Endothelial cell of umbilical vein (primary cell): ENCODE data around the gene SHC1. TPM values are rescaled to one million over a fixed set of nuclear protein-coding genes. Genes with fewer than 3 reads are reported as not detected.
A peak's percentile ranks its signal among the peaks of the same experiment; 100 is the strongest.

Experiments
- BruUV-seq: library from RNA; stranded (reverse); fragments of 400-500 nt; replicated peaks from 2 replicates; lab custom pipeline; 2021; lab: Mats Ljungman, UMichigan
- CTCF ChIA-PET: fragments of 300-600, 350-600 bp; sonication (Branson Sonifier 250); formaldehyde crosslinking; loops from one replicate; lab custom pipeline; 2021; ENCODE audit warnings: antibody characterized with exemption, inconsistent platforms; lab: Charles Lee
- POLR2A ChIA-PET: fragments of 300-600, 350-600 bp; sonication (Branson Sonifier 250); formaldehyde crosslinking; loops from one replicate; lab custom pipeline; 2021; ENCODE audit warnings: antibody characterized with exemption, inconsistent platforms; lab: Charles Lee
- DNase-seq: peaks from one replicate; pipeline ENCODE4 v3.0.0-alpha.2; 2011; ENCODE audit warnings: low read depth, low spot score
- FAIRE-seq: peaks from 2 replicates; lab custom pipeline; 2011; peaks lifted over from hg19 to GRCh38; lab: Jason Lieb, UNC
- H2AFZ ChIP-seq: 2 replicates; pipeline ENCODE4 v1.6.0; 2012; ENCODE audit warnings: low read depth, low read length, control low read depth, inconsistent platforms
- H3K27ac ChIP-seq: 2 replicates; pipeline ENCODE4 v1.5.1; 2011; ENCODE audit warnings: low read depth, mild to moderate bottlenecking, control low read depth, low read length, moderate library complexity; ENCODE audit not compliant: insufficient read depth
- H3K27me3 ChIP-seq, 2 experiments: 2 replicates each; pipeline versions ENCODE4 v1.6.0 to v1.6.1; 2011; ENCODE audit warnings: low read length in 2 of 2, mixed read lengths in 1 of 2; ENCODE audit not compliant: control insufficient read depth in 2 of 2, insufficient read depth in 2 of 2
- H3K36me3 ChIP-seq, 2 experiments: 2 replicates in 1 of 2; 3 replicates in 1 of 2; pipeline ENCODE4 v1.5.1; 2011; ENCODE audit warnings: low read length in 2 of 2, mild to moderate bottlenecking in 1 of 2, moderate library complexity in 1 of 2; ENCODE audit not compliant: control insufficient read depth in 2 of 2, insufficient read depth in 2 of 2; ENCODE audit errors: extremely low read depth in 1 of 2
- H3K4me1 ChIP-seq: 3 replicates; pipeline ENCODE4 v1.5.1; 2011; ENCODE audit warnings: mild to moderate bottlenecking, low read length; ENCODE audit not compliant: control insufficient read depth, insufficient read depth; ENCODE audit errors: extremely low read depth
- H3K4me2 ChIP-seq: 2 replicates; pipeline ENCODE4 v1.6.1; 2011; ENCODE audit warnings: low read length, control low read depth, mixed read lengths; ENCODE audit not compliant: insufficient read depth
- H3K4me3 ChIP-seq, 3 experiments: fragments of 200-600 bp in 1 of 3; sonication (generic), shearing (Covaris generic) in 1 of 3; replicated peaks in 1 of 3; 2 replicates each; pipeline ENCODE4 v1.5.1; 2011 to 2016; ENCODE audit warnings: control low read depth in 3 of 3, low read length in 3 of 3, mild to moderate bottlenecking in 2 of 3, inconsistent platforms in 1 of 3, low read depth in 1 of 3, moderate library complexity in 1 of 3; ENCODE audit not compliant: insufficient read depth in 1 of 3
- H3K79me2 ChIP-seq: 2 replicates; pipeline ENCODE4 v1.6.0; 2012; ENCODE audit warnings: low read length, inconsistent platforms; ENCODE audit not compliant: control insufficient read depth, insufficient read depth
- H3K9ac ChIP-seq: replicated peaks from 2 replicates; pipeline ENCODE3; 2011; ENCODE audit warnings: low read length, control low read depth; ENCODE audit not compliant: insufficient read depth; ENCODE audit errors: extremely low read depth
- H3K9me1 ChIP-seq: replicated peaks from 3 replicates; pipeline ENCODE4 v1.6.0; 2011; ENCODE audit warnings: mild to moderate bottlenecking, low read length; ENCODE audit not compliant: control insufficient read depth, insufficient read depth; ENCODE audit errors: extremely low read depth
- H3K9me3 ChIP-seq: replicated peaks from 2 replicates; pipeline ENCODE4 v1.5.1; 2012; ENCODE audit warnings: low read length, inconsistent platforms; ENCODE audit not compliant: control insufficient read depth, insufficient read depth
- H4K20me1 ChIP-seq: replicated peaks from 2 replicates; pipeline ENCODE3; 2011; ENCODE audit warnings: mild to moderate bottlenecking, low read length; ENCODE audit not compliant: control insufficient read depth, insufficient read depth; ENCODE audit errors: extremely low read depth
- EZH2 ChIP-seq: IDR thresholded peaks from 2 replicates; pipeline ENCODE4 v1.6.1; 2012; ENCODE audit warnings: borderline replicate concordance, low read depth, mild to moderate bottlenecking, moderate library complexity, low read length, inconsistent platforms; ENCODE audit not compliant: severe bottlenecking
- FOS ChIP-seq: IDR thresholded peaks from 2 replicates; pipeline ENCODE4 v1.6.1; 2011; ENCODE audit warnings: mild to moderate bottlenecking, low read length, moderate library complexity, borderline replicate concordance; ENCODE audit not compliant: insufficient read depth
- GATA2 ChIP-seq: IDR thresholded peaks from 2 replicates; pipeline ENCODE4 v1.7.0; 2011; ENCODE audit warnings: low read depth, mild to moderate bottlenecking, moderate library complexity, mixed read lengths, low read length; ENCODE audit not compliant: insufficient read length, insufficient read depth
- JUN ChIP-seq: IDR thresholded peaks from 2 replicates; pipeline ENCODE4 v1.6.1; 2011; ENCODE audit warnings: borderline replicate concordance, low read depth; ENCODE audit not compliant: insufficient read length, insufficient read depth
- POLR2A ChIP-seq: IDR thresholded peaks from 2 replicates; pipeline ENCODE4 v1.6.1; 2012; ENCODE audit warnings: low read depth, mild to moderate bottlenecking, control low read depth, low read length
- POLR2AphosphoS5 ChIP-seq: IDR thresholded peaks from 2 replicates; pipeline ENCODE4 v1.6.1; 2012; ENCODE audit warnings: low read depth, mild to moderate bottlenecking, control low read depth, low read length, moderate library complexity; ENCODE audit not compliant: insufficient read depth
- dilution Hi-C: fragments of 300-500 bp; cut with MboI; formaldehyde crosslinking; loops from one replicate; pipeline ENCODE4 v1.15.0; 2019; ENCODE audit warnings: low sequenced_read_pairs; ENCODE audit not compliant: extremely low pct_ligation_motif_present
- intact Hi-C: fragments of 100-400 bp; cut with micrococcal nuclease; formaldehyde crosslinking; loops from one replicate; pipeline ENCODE4 v1.10.0; 2022
- polyA plus RNA-seq, 4 experiments: library from polyadenylated mRNA; depleted of rRNA in 3 of 4; stranded (reverse) in 3 of 4; unstranded in 1 of 4; fragments of >200 nt; gene quantifications; 2 replicates each; pipeline versions ENCODE4 v1.2.1 to v1.2.3, GENCODE V29; 2011 to 2012; ENCODE audit warnings: missing spikeins in 1 of 4
- total RNA-seq: library from RNA; stranded (reverse); gene quantifications from 2 replicates; pipeline ENCODE4 v1.2.3, GENCODE V29; 2021
- TF ChIP-seq, protein P1 (sequence below), 2 donors: IDR thresholded peaks; 1 replicate in 1 of 2; 2 replicates in 1 of 2; pipeline ENCODE4 v1.5.1; 2011; ENCODE audit warnings: low read length in 2 of 2, mild to moderate bottlenecking in 2 of 2, moderate library complexity in 2 of 2, control low read depth in 1 of 2, inconsistent platforms in 1 of 2, low read depth in 1 of 2; ENCODE audit not compliant: insufficient read depth in 1 of 2; ENCODE audit errors: extremely low read depth in 1 of 2
- TF ChIP-seq, protein P2 (sequence below): IDR thresholded peaks from 2 replicates; pipeline ENCODE4 v1.6.1; 2011; ENCODE audit not compliant: insufficient read depth, insufficient read length

SHC1 gene
- total and polyA plus RNA-seq, 2 donors (not counting 3 experiments of a cell fraction or from before 2014, with no cell fraction given) = 316 to 324 TPM

GRCh38 chr1:155017041-155017945, 46.7 kb upstream of the SHC1 start:
- intact Hi-C loops = loop anchor here (1.0 to 5.0 kb wide), 6 partner anchors 15 to 460 kb away; partner anchors contain the start of genes CKS1B, PYGO2, UBE2Q1 and ZBTB7B
- Histone ChIP-seq H3K4me3 (peak overlapping the region in 1 of 3 experiments; percentile 39), H3K27ac (peak overlapping the region; percentile 36), H3K4me1 (peaks cover 9% of the 10 kb centered on the region), H2AFZ (peak overlapping the region; percentile 30), H3K9me1 (no peaks in the 10 kb centered on the region), H3K27me3 (no peaks in the 10 kb centered on the region), H3K36me3 (peaks cover 0 to 19% of the 10 kb centered on the region in 2 experiments), H3K4me2 (peak overlapping the region; percentile 22), H4K20me1 (no peaks in the 10 kb centered on the region), H3K79me2 (no peaks in the 10 kb centered on the region), H3K9ac (peak overlapping the region; percentile 34), H3K9me3 (no peaks in the 10 kb centered on the region)
- FAIRE-seq = peak; percentile 90
- DNase-seq = peak; percentile 95
- TF ChIP-seq GATA2 (no peak), EZH2 (no peak), JUN (no peak), POLR2A (peak; percentile 57), POLR2AphosphoS5 (peak; percentile 78), FOS (peak; percentile 45)
- TF ChIP-seq, protein P1, sequence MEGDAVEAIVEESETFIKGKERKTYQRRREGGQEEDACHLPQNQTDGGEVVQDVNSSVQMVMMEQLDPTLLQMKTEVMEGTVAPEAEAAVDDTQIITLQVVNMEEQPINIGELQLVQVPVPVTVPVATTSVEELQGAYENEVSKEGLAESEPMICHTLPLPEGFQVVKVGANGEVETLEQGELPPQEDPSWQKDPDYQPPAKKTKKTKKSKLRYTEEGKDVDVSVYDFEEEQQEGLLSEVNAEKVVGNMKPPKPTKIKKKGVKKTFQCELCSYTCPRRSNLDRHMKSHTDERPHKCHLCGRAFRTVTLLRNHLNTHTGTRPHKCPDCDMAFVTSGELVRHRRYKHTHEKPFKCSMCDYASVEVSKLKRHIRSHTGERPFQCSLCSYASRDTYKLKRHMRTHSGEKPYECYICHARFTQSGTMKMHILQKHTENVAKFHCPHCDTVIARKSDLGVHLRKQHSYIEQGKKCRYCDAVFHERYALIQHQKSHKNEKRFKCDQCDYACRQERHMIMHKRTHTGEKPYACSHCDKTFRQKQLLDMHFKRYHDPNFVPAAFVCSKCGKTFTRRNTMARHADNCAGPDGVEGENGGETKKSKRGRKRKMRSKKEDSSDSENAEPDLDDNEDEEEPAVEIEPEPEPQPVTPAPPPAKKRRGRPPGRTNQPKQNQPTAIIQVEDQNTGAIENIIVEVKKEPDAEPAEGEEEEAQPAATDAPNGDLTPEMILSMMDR (IDR thresholded peaks at IDR 0.05; ENCODE audit: extremely low read depth in 1 of 2, insufficient read depth in 1 of 2, low read depth in 1 of 2, low read length in 2 of 2) = peak; percentile 100
- TF ChIP-seq, protein P2, sequence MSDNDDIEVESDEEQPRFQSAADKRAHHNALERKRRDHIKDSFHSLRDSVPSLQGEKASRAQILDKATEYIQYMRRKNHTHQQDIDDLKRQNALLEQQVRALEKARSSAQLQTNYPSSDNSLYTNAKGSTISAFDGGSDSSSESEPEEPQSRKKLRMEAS = peak; percentile 35
- BruUV-seq = TSS peak; percentile 12
- CTCF ChIA-PET = interaction anchor here (0.6 to 6.4 kb wide), 50 partner anchors 9 to 598 kb away, joined by 3 to 87 read pairs (median 6); partner anchors contain the start of genes ADAM15, DCST1, DCST2 and FLAD1
- POLR2A ChIA-PET = interaction anchor here (1.0 to 1.4 kb wide), 3 partner anchors 21 to 46 kb away, joined by 3 read pairs; partner anchors contain the start of genes LENEP and SHC1
- dilution Hi-C loops = no loop called here
